A673 (cell line): ENCODE measurements around the gene SSB. TPM values are rescaled to one million over a fixed set of nuclear protein-coding genes. Genes with fewer than 3 reads are reported as not detected.

Experiments
- BruUV-seq: library from RNA; stranded (reverse); fragments of 400-500 nt; replicated peaks from 2 replicates; lab custom pipeline; 2021; lab: Mats Ljungman, UMichigan
- CTCF ChIA-PET: fragments of 300-600 bp; sonication (Branson Sonifier 250); formaldehyde crosslinking; loops from one replicate; lab custom pipeline; 2022; ENCODE audit warnings: antibody characterized with exemption; lab: Charles Lee
- POLR2A ChIA-PET: fragments of 300-600 bp; sonication (Branson Sonifier 250); formaldehyde crosslinking; loops from one replicate; lab custom pipeline; 2022; ENCODE audit warnings: antibody characterized with exemption; ENCODE audit not compliant: low non-redundant PET; lab: Charles Lee
- DNase-seq: peaks from one replicate; pipeline ENCODE4 v3.0.0-alpha.2; 2015; ENCODE audit warnings: low spot score
- H3K27ac ChIP-seq: fragments of 200-600 bp; sonication (generic); 2 replicates; pipeline ENCODE4 v1.5.1; 2016; ENCODE audit warnings: mixed run types, low read depth, mild to moderate bottlenecking, mixed read lengths, antibody characterized with exemption, low read length; ENCODE audit not compliant: poor library complexity, severe bottlenecking
- H3K27me3 ChIP-seq: fragments of 200-600 bp; sonication (generic); replicated peaks from 2 replicates; pipeline ENCODE4 v1.6.1; 2017; ENCODE audit warnings: mixed run types, low read depth, mild to moderate bottlenecking, mixed read lengths, antibody characterized with exemption, low read length; ENCODE audit not compliant: insufficient read depth, poor library complexity
- H3K36me3 ChIP-seq: fragments of 200-600 bp; sonication (generic); 2 replicates; pipeline ENCODE4 v1.6.1; 2016; ENCODE audit warnings: mixed run types, mild to moderate bottlenecking, mixed read lengths, antibody characterized with exemption, low read length; ENCODE audit not compliant: insufficient read depth, poor library complexity, severe bottlenecking
- H3K4me1 ChIP-seq: fragments of 200-600 bp; sonication (generic); 2 replicates; pipeline ENCODE4 v1.6.1; 2017; ENCODE audit warnings: mixed run types, mild to moderate bottlenecking, mixed read lengths, antibody characterized with exemption, low read length; ENCODE audit not compliant: insufficient read depth, poor library complexity, severe bottlenecking
- H3K4me3 ChIP-seq: fragments of 200-600 bp; sonication (generic); 2 replicates; pipeline ENCODE4 v1.5.1; 2016; ENCODE audit warnings: low read depth, mixed run types, mild to moderate bottlenecking, mixed read lengths, low read length; ENCODE audit not compliant: poor library complexity, severe bottlenecking
- H3K9me3 ChIP-seq: fragments of 200-600 bp; sonication (generic); 2 replicates; pipeline ENCODE4 v1.6.1; 2016; ENCODE audit warnings: mixed run types, low read depth, mild to moderate bottlenecking, mixed read lengths, antibody characterized with exemption, low read length; ENCODE audit not compliant: poor library complexity, severe bottlenecking
- EZH2 ChIP-seq: fragments of 200-600 bp; sonication (generic); IDR thresholded peaks from 2 replicates; pipeline ENCODE4 v1.6.1; 2017; ENCODE audit warnings: borderline replicate concordance, low read depth, mild to moderate bottlenecking, mixed read lengths, antibody characterized with exemption, low read length; ENCODE audit not compliant: poor library complexity, severe bottlenecking
- intact Hi-C: fragments of 100-400 bp; cut with micrococcal nuclease; formaldehyde crosslinking; loops from one replicate; pipeline ENCODE4 v1.10.0; 2022; ENCODE audit not compliant: unreplicated experiment
- total RNA-seq: library from RNA; stranded (reverse); gene quantifications from 2 replicates; pipeline ENCODE4 v1.2.3, GENCODE V29; 2021
- TF ChIP-seq, protein P1 (sequence below): fragments of 300-800, 200-600 bp; sonication (generic); conservative IDR thresholded peaks from 2 replicates; pipeline ENCODE4 v1.5.1; 2017; ENCODE audit warnings: low read depth, mild to moderate bottlenecking, antibody characterized with exemption, low read length, moderate library complexity, mixed read lengths

SSB gene
- total RNA-seq, 1 experiment from 2014 or later: 231 TPM

GRCh38 chr2:169761970-169762292, 36.7 kb upstream of the SSB start:
- POLR2A ChIA-PET: no interaction called here
- intact Hi-C loops: no loop called here
- Histone ChIP-seq H3K27me3 (no peaks in the 10 kb centered on the region), H3K9me3 (no peaks in the 10 kb centered on the region), H3K4me1 (peaks cover 8% of the 10 kb centered on the region), H3K36me3 (no peaks in the 10 kb centered on the region), H3K4me3 (no peak overlapping the region), H3K27ac (no peak overlapping the region)
- CTCF ChIA-PET: no interaction called here
- TF ChIP-seq EZH2: no peak
- TF ChIP-seq, protein P1, sequence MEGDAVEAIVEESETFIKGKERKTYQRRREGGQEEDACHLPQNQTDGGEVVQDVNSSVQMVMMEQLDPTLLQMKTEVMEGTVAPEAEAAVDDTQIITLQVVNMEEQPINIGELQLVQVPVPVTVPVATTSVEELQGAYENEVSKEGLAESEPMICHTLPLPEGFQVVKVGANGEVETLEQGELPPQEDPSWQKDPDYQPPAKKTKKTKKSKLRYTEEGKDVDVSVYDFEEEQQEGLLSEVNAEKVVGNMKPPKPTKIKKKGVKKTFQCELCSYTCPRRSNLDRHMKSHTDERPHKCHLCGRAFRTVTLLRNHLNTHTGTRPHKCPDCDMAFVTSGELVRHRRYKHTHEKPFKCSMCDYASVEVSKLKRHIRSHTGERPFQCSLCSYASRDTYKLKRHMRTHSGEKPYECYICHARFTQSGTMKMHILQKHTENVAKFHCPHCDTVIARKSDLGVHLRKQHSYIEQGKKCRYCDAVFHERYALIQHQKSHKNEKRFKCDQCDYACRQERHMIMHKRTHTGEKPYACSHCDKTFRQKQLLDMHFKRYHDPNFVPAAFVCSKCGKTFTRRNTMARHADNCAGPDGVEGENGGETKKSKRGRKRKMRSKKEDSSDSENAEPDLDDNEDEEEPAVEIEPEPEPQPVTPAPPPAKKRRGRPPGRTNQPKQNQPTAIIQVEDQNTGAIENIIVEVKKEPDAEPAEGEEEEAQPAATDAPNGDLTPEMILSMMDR: no peak
- DNase-seq: no peak
- no TSS peak for BruUV-seq

- no peaks in the 10 kb centered on the region for H3K36me3 ChIP-seq
- DNase-seq: no peak
- no peaks in the 10 kb centered on the region for H3K9me3 ChIP-seq
- POLR2A ChIA-PET: no interaction called here
- H3K4me3 ChIP-seq: no peak overlapping the region
- intact Hi-C loops: no loop called here
- BruUV-seq: no TSS peak
- CTCF ChIA-PET: no interaction called here
- TF ChIP-seq, protein P1: no peak
- no peak for TF ChIP-seq EZH2
- H3K27me3 ChIP-seq: no peaks in the 10 kb centered on the region
- no peaks in the 10 kb centered on the region for H3K4me1 ChIP-seq
- H3K27ac ChIP-seq: no peak overlapping the region
Observed at GRCh38 chr2:169765523-169765922, 33.1 kb upstream of the SSB start.

GRCh38 chr2:169767243-169767888, 31.3 kb upstream of the SSB start:
- TF ChIP-seq, protein P1: peak; percentile 86
- TF ChIP-seq EZH2: no peak
- BruUV-seq: no TSS peak
- Histone ChIP-seq H3K9me3 (no peaks in the 10 kb centered on the region), H3K27ac (no peak overlapping the region), H3K27me3 (no peaks in the 10 kb centered on the region), H3K4me1 (no peaks in the 10 kb centered on the region), H3K4me3 (no peak overlapping the region), H3K36me3 (no peaks in the 10 kb centered on the region)
- ChIA-PET CTCF (interaction anchor here (0.6 kb wide), 1 partner anchor 8 kb away, joined by 3 read pairs; no protein-coding TSS in a partner anchor), POLR2A (no interaction called here)
- intact Hi-C loops: no loop called here
- peak; percentile 70 for DNase-seq
